SK-N-SH treated with all-trans-retinoic acid at 6 μM for 48 hours (cell line): ENCODE results near the gene FTO.

ENCODE experiments used
- ARNTL ChIP-seq: fragments of 450-650 bp; formaldehyde crosslinking; IDR thresholded peaks from 2 replicates; pipeline ENCODE4 v1.5.0; 2020; ENCODE audit warnings: low read depth, mild to moderate bottlenecking, moderate library complexity, borderline replicate concordance
- BACH2 ChIP-seq: fragments of 250-450 bp; sonication (Bioruptor Pico); IDR thresholded peaks from 2 replicates; pipeline ENCODE4 v1.9.0; 2021; ENCODE audit warnings: mild to moderate bottlenecking, borderline replicate concordance
- CSDC2 ChIP-seq: fragments of 250-450 bp; sonication (Bioruptor Pico); IDR thresholded peaks from 2 replicates; pipeline ENCODE4 v1.5.0; 2020; ENCODE audit warnings: mild to moderate bottlenecking, moderate library complexity
- CSRNP3 ChIP-seq: fragments of 250-450 bp; sonication (Bioruptor Pico); IDR thresholded peaks from 2 replicates; pipeline ENCODE4 v1.5.1; 2021; ENCODE audit warnings: mild to moderate bottlenecking, moderate library complexity
- GLIS3 ChIP-seq: fragments of 250-450 bp; sonication (Bioruptor Pico); IDR thresholded peaks from 2 replicates; pipeline ENCODE4 v1.5.0; 2020; ENCODE audit warnings: mild to moderate bottlenecking, moderate library complexity
- ISL1 ChIP-seq: fragments of 250-450 bp; sonication (Bioruptor Pico); IDR thresholded peaks from 2 replicates; pipeline ENCODE4 v2.1.2; 2022; ENCODE audit warnings: mild to moderate bottlenecking, moderate library complexity
- TOX ChIP-seq: fragments of 250-450 bp; sonication (Bioruptor Pico); IDR thresholded peaks from 2 replicates; pipeline ENCODE4 v1.8.0; 2021; ENCODE audit warnings: mild to moderate bottlenecking, moderate library complexity, borderline replicate concordance
- ZFP3 ChIP-seq: fragments of 250-450 bp; sonication (Bioruptor Pico); IDR thresholded peaks from 2 replicates; pipeline ENCODE4 v1.5.0; 2020; ENCODE audit warnings: mild to moderate bottlenecking, moderate library complexity
- ZFP30 ChIP-seq: fragments of 450-650 bp; formaldehyde crosslinking; IDR thresholded peaks from 2 replicates; pipeline ENCODE4 v1.5.0; 2022; ENCODE audit warnings: mild to moderate bottlenecking, moderate library complexity
- ZNF8 ChIP-seq: fragments of 450-650 bp; formaldehyde crosslinking; IDR thresholded peaks from 2 replicates; pipeline ENCODE4 v1.5.0; 2020; ENCODE audit warnings: mild to moderate bottlenecking, moderate library complexity
- TF ChIP-seq, protein P1 (sequence below): fragments of 250-450 bp; sonication (Bioruptor Pico); IDR thresholded peaks from 2 replicates; pipeline ENCODE4 v1.8.0; 2020; ENCODE audit warnings: mild to moderate bottlenecking, moderate library complexity, borderline replicate concordance

GRCh38 chr16:54160939-54161897 lies 457.3 kb downstream of the FTO start:
- TF ChIP-seq ZNF8 (no peak), ZFP30 (CRISPR knock-in tag) (no peak), CSRNP3 (CRISPR knock-in tag) (no peak), TOX (no peak), ARNTL (CRISPR knock-in tag) (no peak), ISL1 (CRISPR knock-in tag) (no peak), BACH2 (CRISPR knock-in tag) (no peak), CSDC2 (CRISPR knock-in tag) (no peak), ZFP3 (CRISPR knock-in tag) (no peak), GLIS3 (CRISPR knock-in tag) (no peak)
- TF ChIP-seq, protein P1, sequence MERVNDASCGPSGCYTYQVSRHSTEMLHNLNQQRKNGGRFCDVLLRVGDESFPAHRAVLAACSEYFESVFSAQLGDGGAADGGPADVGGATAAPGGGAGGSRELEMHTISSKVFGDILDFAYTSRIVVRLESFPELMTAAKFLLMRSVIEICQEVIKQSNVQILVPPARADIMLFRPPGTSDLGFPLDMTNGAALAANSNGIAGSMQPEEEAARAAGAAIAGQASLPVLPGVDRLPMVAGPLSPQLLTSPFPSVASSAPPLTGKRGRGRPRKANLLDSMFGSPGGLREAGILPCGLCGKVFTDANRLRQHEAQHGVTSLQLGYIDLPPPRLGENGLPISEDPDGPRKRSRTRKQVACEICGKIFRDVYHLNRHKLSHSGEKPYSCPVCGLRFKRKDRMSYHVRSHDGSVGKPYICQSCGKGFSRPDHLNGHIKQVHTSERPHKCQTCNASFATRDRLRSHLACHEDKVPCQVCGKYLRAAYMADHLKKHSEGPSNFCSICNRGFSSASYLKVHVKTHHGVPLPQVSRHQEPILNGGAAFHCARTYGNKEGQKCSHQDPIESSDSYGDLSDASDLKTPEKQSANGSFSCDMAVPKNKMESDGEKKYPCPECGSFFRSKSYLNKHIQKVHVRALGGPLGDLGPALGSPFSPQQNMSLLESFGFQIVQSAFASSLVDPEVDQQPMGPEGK (CRISPR knock-in tag) = no peak
